22Rv1 (cell line): ENCODE data around the gene DUOX1.

ENCODE experiments used
- H3K27ac ChIP-seq: fragments of 450-650 bp; 2 replicates; pipeline ENCODE4 v1.5.1; 2017
- ZFX ChIP-seq: fragments of 450-650 bp; IDR thresholded peaks from 2 replicates; pipeline ENCODE4 v1.6.1; 2017; ENCODE audit warnings: antibody characterized with exemption, borderline replicate concordance
- TF ChIP-seq, protein P1 (sequence below): fragments of 450-650 bp; IDR thresholded peaks from 2 replicates; pipeline ENCODE4 v1.5.1; 2017; ENCODE audit warnings: mild to moderate bottlenecking

Gene DUOX1

DNA sequence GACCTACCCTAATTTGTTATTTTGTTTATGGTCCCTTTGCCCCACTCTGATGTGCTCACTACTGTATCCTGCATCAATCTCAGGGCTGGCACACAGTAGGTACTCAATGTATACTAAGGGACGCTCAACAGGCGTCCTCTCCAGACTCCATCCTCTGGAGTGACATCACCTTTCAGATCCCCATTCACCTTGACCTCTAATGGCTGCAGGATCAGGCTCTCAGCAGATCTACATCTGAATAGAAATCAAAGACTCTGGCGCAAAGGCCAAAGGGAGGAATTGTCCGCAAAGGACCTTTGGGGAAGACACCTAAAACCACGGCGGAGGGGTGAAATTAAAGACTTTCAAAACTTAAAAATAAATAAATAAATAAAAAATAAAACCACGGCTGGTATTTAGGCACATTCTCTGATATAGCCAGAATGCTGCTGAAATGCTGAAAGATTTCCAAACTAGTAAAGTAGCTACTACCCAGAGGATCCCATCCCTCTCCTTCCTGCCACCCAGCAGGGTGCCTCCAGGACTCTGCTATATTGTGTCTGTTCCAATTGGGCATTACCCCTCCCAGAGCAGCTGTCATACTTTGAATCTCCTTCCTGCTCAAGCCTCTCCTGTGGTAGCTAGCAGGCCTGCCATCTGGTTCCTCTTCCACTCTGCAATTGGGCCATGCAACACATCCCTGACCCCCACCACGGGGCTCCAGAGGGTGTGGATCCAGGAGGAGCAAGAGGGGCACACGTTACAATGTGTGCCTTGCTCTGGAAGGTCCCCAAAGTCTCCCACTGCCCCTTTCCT lies 51.9 kb downstream of the DUOX1 start:
- TF ChIP-seq ZFX, result no peak
- TF ChIP-seq, protein P1, sequence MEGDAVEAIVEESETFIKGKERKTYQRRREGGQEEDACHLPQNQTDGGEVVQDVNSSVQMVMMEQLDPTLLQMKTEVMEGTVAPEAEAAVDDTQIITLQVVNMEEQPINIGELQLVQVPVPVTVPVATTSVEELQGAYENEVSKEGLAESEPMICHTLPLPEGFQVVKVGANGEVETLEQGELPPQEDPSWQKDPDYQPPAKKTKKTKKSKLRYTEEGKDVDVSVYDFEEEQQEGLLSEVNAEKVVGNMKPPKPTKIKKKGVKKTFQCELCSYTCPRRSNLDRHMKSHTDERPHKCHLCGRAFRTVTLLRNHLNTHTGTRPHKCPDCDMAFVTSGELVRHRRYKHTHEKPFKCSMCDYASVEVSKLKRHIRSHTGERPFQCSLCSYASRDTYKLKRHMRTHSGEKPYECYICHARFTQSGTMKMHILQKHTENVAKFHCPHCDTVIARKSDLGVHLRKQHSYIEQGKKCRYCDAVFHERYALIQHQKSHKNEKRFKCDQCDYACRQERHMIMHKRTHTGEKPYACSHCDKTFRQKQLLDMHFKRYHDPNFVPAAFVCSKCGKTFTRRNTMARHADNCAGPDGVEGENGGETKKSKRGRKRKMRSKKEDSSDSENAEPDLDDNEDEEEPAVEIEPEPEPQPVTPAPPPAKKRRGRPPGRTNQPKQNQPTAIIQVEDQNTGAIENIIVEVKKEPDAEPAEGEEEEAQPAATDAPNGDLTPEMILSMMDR, result no peak
- no peak overlapping the region for H3K27ac ChIP-seq

DNA sequence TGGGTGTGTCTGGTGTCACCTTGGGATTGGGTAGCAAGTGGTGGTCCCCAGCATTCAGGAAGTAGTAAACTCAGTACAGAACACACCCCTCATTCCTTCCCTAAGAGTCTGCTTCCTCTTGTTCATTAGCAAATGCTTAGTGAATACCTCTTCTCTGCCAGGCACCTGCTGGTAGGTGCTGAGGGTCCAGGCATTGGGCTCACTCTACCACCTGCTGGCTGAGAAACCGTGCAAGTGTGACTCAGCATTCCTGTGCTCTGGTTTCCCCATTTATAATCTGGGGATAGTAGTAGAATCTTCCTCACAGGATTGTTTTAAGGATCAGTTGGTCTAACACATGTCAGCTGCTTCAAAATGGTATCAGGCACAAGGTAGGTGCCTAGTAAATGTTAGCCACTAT lies 53.2 kb downstream of the DUOX1 start:
- H3K27ac ChIP-seq, result no peak overlapping the region

DNA sequence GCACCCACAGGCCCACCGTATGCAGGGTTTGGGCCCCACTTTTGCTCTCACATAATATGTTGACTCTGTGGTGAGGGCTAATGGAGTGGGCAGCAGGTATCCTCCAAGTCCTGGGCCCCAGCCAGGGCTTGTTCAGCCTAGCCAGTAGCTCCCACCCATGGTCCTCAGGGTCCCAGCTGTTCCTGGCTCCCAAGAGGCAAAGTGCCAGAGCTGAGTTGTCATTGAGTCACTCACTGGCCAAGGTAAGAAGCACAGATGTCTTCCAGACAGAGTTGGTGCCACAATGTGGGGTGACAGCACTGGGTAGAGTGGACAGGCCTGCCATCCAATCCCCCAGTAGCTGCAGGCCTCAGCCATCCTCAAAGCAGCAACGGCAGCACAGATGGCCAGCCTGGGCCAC lies 53.7 kb downstream of the DUOX1 start:
- H3K27ac ChIP-seq, result no peak overlapping the region
- TF ChIP-seq, protein P1, result no peak
- no peak for TF ChIP-seq ZFX

More for the DNA sequence above, 53.2 kb downstream of the DUOX1 start:
- TF ChIP-seq ZFX, result no peak
- TF ChIP-seq, protein P1, result no peak

DNA sequence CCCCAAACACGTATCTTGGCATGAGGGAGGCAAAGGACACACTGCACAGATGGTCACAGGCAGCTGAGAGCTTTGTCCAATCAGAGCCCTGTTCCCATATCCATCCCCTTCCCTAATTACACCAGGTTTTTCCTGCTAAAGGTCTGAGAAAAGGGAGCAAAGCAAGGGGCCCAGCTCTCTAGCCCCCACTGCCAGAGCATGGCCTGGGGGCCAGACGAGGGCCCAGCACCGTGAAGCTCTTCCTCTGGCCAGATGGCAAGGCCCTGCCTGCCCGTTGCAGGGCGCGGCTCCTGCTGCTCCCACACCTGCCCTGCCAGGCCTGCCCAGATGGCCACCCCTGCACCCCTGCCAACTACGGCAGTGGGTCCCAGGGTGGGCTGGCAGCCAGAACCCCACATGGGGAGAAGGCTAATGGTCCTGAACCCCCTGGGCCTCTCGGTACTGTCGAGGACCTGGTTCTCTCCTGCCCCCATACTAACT lies 54.8 kb downstream of the DUOX1 start:
- H3K27ac ChIP-seq, result no peak overlapping the region
- TF ChIP-seq, protein P1, result no peak
- no peak for TF ChIP-seq ZFX

DNA sequence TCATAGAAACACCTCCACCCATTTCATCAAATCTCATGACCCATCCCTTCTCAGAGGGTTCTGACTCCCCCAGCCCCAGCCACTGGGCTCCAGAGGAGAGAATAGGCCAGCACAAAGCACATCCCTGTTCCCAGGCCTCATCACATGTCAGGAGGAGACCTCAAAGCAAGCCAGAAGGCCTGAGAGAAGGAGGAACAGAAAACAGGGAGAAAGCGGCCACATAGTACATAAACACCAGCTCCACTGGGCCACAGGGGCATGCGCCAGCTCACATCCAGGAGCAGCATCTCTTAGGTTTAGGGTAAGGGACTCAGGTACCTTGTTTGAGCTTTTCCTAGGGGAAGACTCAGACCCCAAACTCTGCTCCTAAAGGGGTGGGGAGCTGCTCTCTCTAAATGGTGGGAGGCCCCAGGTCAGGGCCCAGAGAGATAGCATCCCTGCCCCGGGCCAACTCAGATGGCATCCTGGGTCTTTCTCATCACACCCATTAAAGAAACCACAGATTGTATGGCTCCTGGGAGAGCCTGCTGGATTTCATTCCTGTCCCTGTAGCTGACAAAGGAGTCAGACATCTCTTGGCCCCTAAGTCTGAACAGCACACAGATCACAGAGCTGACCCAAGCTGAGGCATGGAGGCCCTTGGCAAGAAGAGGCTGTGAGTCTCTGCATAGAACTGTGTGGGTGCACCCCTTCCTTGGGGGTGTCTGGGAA lies 55.4 kb downstream of the DUOX1 start:
- TF ChIP-seq, protein P1, result no peak
- TF ChIP-seq ZFX, result no peak
- no peak overlapping the region for H3K27ac ChIP-seq

DNA sequence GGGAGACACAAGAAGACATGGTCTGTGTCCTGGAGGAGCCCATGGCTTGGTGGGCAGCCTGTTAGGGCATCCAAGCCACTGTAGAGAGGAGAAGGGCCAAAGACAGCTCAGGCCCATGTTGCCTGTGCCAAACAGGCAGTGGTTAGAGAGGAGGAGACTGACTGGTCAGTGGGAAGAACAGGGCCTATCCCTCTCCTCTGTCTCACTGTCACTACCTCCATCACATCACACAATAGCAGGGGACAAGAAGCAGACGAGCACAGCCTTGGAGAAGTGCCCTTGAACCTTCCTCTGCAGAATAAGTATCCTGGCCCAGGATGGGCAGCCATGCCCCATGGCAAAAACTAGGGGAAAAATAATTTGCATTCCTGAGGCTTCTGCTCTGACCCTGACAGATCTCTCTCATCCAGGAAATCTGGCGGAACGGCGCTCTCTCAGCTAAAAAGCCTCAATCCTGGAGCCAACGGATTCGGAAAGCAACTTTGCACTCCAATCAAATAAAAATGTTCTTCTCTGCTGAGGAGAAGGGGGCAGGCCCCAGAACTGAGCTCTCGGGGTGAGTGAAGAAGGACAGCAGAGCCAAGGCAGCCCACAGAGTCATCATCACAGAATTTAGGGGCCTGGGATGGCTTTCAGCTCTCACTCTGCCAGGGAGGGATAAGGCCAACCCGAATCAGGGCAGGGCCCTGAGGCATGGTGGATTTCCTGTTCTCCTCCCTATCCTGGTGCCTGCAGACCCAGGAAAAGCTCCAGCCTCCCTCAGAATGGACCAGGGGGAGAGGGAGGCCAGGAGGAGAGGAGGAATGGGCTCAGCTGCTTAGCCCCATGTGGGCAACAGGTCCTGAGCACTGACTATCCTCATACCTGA lies 56.3 kb downstream of the DUOX1 start:
- TF ChIP-seq ZFX, result no peak
- TF ChIP-seq, protein P1, result no peak
- no peak overlapping the region for H3K27ac ChIP-seq
